Esophagus squamous epithelium (tissue), 4 donors: ENCODE results near the gene PFKP.

Source experiments
- CTCF ChIP-seq, 6 experiments: fragments of 450-650 bp in 4 of 6; fragments of 200-600 bp in 2 of 6; sonication (generic) in 2 of 6; IDR thresholded peaks; one replicate each; pipeline ENCODE4 v1.5.1; 2016 to 2019; ENCODE audit warnings: antibody characterized with exemption in 6 of 6, mild to moderate bottlenecking in 4 of 6, moderate library complexity in 4 of 6
- POLR2A ChIP-seq, 4 donors: fragments of 450-650 bp; IDR thresholded peaks; one replicate each; pipeline ENCODE4 v1.6.1; 2017; ENCODE audit warnings: antibody characterized with exemption in 4 of 4, mild to moderate bottlenecking in 4 of 4, moderate library complexity in 3 of 4

DNA sequence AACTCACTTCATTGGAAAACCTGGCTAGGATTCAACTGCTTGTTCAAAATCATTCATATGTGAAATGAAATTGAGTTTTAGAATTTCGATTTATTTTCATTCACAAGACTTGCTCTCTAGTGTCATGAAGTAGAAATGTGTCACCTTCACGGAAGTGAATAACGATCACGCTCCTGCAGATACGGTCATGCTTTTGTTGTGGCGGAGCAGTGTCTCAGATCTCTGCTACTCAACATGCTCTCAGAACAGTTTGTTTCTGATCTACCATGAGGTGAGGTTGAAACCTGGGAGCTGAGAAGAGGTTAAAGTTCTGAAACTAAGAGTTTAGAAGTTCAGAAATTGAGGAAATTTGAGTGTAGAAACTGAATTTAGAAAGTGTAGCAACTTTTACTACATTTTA is 119.0 kb downstream of the PFKP start:
- TF ChIP-seq CTCF (IDR thresholded peaks at IDR 0.05): no peak
- TF ChIP-seq POLR2A (IDR thresholded peaks at IDR 0.05): no peak
